ENCODE measurements around the gene CAMKV.

Gene CAMKV

GRCh38 chr3:49855662-49856061 lies 14.0 kb downstream of the CAMKV start:
- WGBS, result 70% methylated on average over 5 of the region's 5 CpGs
- Histone ChIP-seq H3K4me1 (ENCODE audit: control insufficient read depth, insufficient read depth, low read depth, low read length) (peaks cover 8% of the 10 kb centered on the region), H4K8ac (ENCODE audit: low read length) (no peak overlapping the region), H3K4ac (ENCODE audit: low read depth in 1 of 2, low read length in 2 of 2) (no peak overlapping the region), H3K36me3 (ENCODE audit: control insufficient read depth in 1 of 2, insufficient read depth in 2 of 2, low read depth in 1 of 2, low read length in 2 of 2) (peaks cover 0 to 2% of the 10 kb centered on the region in 2 experiments), H3K27ac (ENCODE audit: low read length, poor library complexity, severe bottlenecking) (no peak overlapping the region), H3K14ac (ENCODE audit: low read length in 2 of 2) (no peak overlapping the region), H3K4me2 (ENCODE audit: low read length, poor library complexity, severe bottlenecking) (peak overlapping the region; percentile 84), H2BK12ac (ENCODE audit: low read length in 2 of 2) (no peak overlapping the region), H3K79me1 (replicated peaks; ENCODE audit: low read length, poor library complexity, severe bottlenecking) (peaks cover 11% of the 10 kb centered on the region), H2AK5ac (ENCODE audit: low read length, severe bottlenecking) (no peak overlapping the region), H3K4me3 (ENCODE audit: insufficient read depth in 1 of 2, low read depth in 1 of 2, low read length in 2 of 2) (peak overlapping the region in 1 of 2 experiments; percentile 96), H3K18ac (ENCODE audit: low read depth in 1 of 2, low read length in 2 of 2) (no peak overlapping the region), H4K91ac (ENCODE audit: low read length) (no peak overlapping the region), H2BK5ac (ENCODE audit: low read depth, low read length, poor library complexity, severe bottlenecking) (no peak overlapping the region), H3K9me3 (ENCODE audit: control insufficient read depth, low read length) (no peaks in the 10 kb centered on the region), H2BK120ac (ENCODE audit: low read depth, low read length) (no peak overlapping the region), H3K23ac (ENCODE audit: low read length in 2 of 2) (no peak overlapping the region), H2BK15ac (ENCODE audit: low read depth, poor library complexity, severe bottlenecking) (no peak overlapping the region), H2AFZ (ENCODE audit: low read depth, low read length) (peak overlapping the region; percentile 85), H3K27me3 (ENCODE audit: control insufficient read depth in 1 of 2, insufficient read depth in 1 of 2, low read length in 2 of 2) (peaks cover 0 to 3% of the 10 kb centered on the region in 2 experiments), H3K9ac (ENCODE audit: low read length) (peak overlapping the region; percentile 79)
- DNase-seq, result no peak

- no peak for DNase-seq
- no peak overlapping the region for H3K4me2 ChIP-seq (ENCODE audit: low read length, poor library complexity, severe bottlenecking)
- H4K91ac ChIP-seq (ENCODE audit: low read length), result no peak overlapping the region
- no peak overlapping the region for H2BK120ac ChIP-seq (ENCODE audit: low read depth, low read length)
- no peak overlapping the region for H2BK5ac ChIP-seq (ENCODE audit: low read depth, low read length, poor library complexity, severe bottlenecking)
- no peak overlapping the region for H2AK5ac ChIP-seq (ENCODE audit: low read length, severe bottlenecking)
- H3K27ac ChIP-seq (ENCODE audit: low read length, poor library complexity, severe bottlenecking), result no peak overlapping the region
- peaks cover 6% of the 10 kb centered on the region for H3K4me1 ChIP-seq (ENCODE audit: control insufficient read depth, insufficient read depth, low read depth, low read length)
- no peak overlapping the region for H3K23ac ChIP-seq (ENCODE audit: low read length in 2 of 2)
- no peaks in the 10 kb centered on the region for H3K9me3 ChIP-seq (ENCODE audit: control insufficient read depth, low read length)
- H3K36me3 ChIP-seq (ENCODE audit: control insufficient read depth in 1 of 2, insufficient read depth in 2 of 2, low read depth in 1 of 2, low read length in 2 of 2), result peaks cover 16 to 20% of the 10 kb centered on the region in 2 experiments
- H3K14ac ChIP-seq (ENCODE audit: low read length in 2 of 2), result no peak overlapping the region
- H3K9ac ChIP-seq (ENCODE audit: low read length), result no peak overlapping the region
- H4K8ac ChIP-seq (ENCODE audit: low read length), result no peak overlapping the region
- H3K4ac ChIP-seq (ENCODE audit: low read depth in 1 of 2, low read length in 2 of 2), result no peak overlapping the region
- H2BK12ac ChIP-seq (ENCODE audit: low read length in 2 of 2), result no peak overlapping the region
- no peak overlapping the region for H2BK15ac ChIP-seq (ENCODE audit: low read depth, poor library complexity, severe bottlenecking)
- H3K18ac ChIP-seq (ENCODE audit: low read depth in 1 of 2, low read length in 2 of 2), result no peak overlapping the region
- 98% methylated on average over 3 of the region's 3 CpGs for WGBS
- no peaks in the 10 kb centered on the region for H3K27me3 ChIP-seq (ENCODE audit: control insufficient read depth in 1 of 2, insufficient read depth in 1 of 2, low read length in 2 of 2)
- H2AFZ ChIP-seq (ENCODE audit: low read depth, low read length), result no peak overlapping the region
- H3K4me3 ChIP-seq (ENCODE audit: insufficient read depth in 1 of 2, low read depth in 1 of 2, low read length in 2 of 2), result no peak overlapping the region
- H3K79me1 ChIP-seq (replicated peaks; ENCODE audit: low read length, poor library complexity, severe bottlenecking), result peaks cover 5% of the 10 kb centered on the region
Observed at GRCh38 chr3:49845694-49846093, 24.0 kb downstream of the CAMKV start.

GRCh38 chr3:49844464-49845183 lies 25.1 kb downstream of the CAMKV start:
- H3K23ac ChIP-seq (ENCODE audit: low read length in 2 of 2), result no peak overlapping the region
- H3K4me2 ChIP-seq (ENCODE audit: low read length, poor library complexity, severe bottlenecking), result no peak overlapping the region
- no peak overlapping the region for H2BK5ac ChIP-seq (ENCODE audit: low read depth, low read length, poor library complexity, severe bottlenecking)
- no peak overlapping the region for H2AFZ ChIP-seq (ENCODE audit: low read depth, low read length)
- H2BK15ac ChIP-seq (ENCODE audit: low read depth, poor library complexity, severe bottlenecking), result no peak overlapping the region
- no peak overlapping the region for H3K27ac ChIP-seq (ENCODE audit: low read length, poor library complexity, severe bottlenecking)
- H3K4me1 ChIP-seq (ENCODE audit: control insufficient read depth, insufficient read depth, low read depth, low read length), result peaks cover 6% of the 10 kb centered on the region
- no peak overlapping the region for H3K4ac ChIP-seq (ENCODE audit: low read depth in 1 of 2, low read length in 2 of 2)
- H2BK120ac ChIP-seq (ENCODE audit: low read depth, low read length), result no peak overlapping the region
- H3K4me3 ChIP-seq (ENCODE audit: insufficient read depth in 1 of 2, low read depth in 1 of 2, low read length in 2 of 2), result no peak overlapping the region
- no peak overlapping the region for H3K9ac ChIP-seq (ENCODE audit: low read length)
- H3K14ac ChIP-seq (ENCODE audit: low read length in 2 of 2), result no peak overlapping the region
- no peak for DNase-seq
- H2AK5ac ChIP-seq (ENCODE audit: low read length, severe bottlenecking), result no peak overlapping the region
- no peak overlapping the region for H3K18ac ChIP-seq (ENCODE audit: low read depth in 1 of 2, low read length in 2 of 2)
- peaks cover 18 to 20% of the 10 kb centered on the region in 2 experiments for H3K36me3 ChIP-seq (ENCODE audit: control insufficient read depth in 1 of 2, insufficient read depth in 2 of 2, low read depth in 1 of 2, low read length in 2 of 2)
- WGBS, result 94% methylated on average over 5 of the region's 5 CpGs
- no peak overlapping the region for H4K91ac ChIP-seq (ENCODE audit: low read length)
- H4K8ac ChIP-seq (ENCODE audit: low read length), result no peak overlapping the region
- peaks cover 5% of the 10 kb centered on the region for H3K79me1 ChIP-seq (replicated peaks; ENCODE audit: low read length, poor library complexity, severe bottlenecking)
- H3K27me3 ChIP-seq (ENCODE audit: control insufficient read depth in 1 of 2, insufficient read depth in 1 of 2, low read length in 2 of 2), result no peaks in the 10 kb centered on the region
- no peak overlapping the region for H2BK12ac ChIP-seq (ENCODE audit: low read length in 2 of 2)
- no peaks in the 10 kb centered on the region for H3K9me3 ChIP-seq (ENCODE audit: control insufficient read depth, low read length)

- no peak overlapping the region for H3K27ac ChIP-seq (ENCODE audit: low read length, poor library complexity, severe bottlenecking)
- WGBS, result 93% methylated on average over 3 of the region's 3 CpGs
- no peak overlapping the region for H2AK5ac ChIP-seq (ENCODE audit: low read length, severe bottlenecking)
- H2BK12ac ChIP-seq (ENCODE audit: low read length in 2 of 2), result no peak overlapping the region
- no peak overlapping the region for H3K4me2 ChIP-seq (ENCODE audit: low read length, poor library complexity, severe bottlenecking)
- H3K4ac ChIP-seq (ENCODE audit: low read depth in 1 of 2, low read length in 2 of 2), result no peak overlapping the region
- H3K9ac ChIP-seq (ENCODE audit: low read length), result no peak overlapping the region
- no peak overlapping the region for H3K18ac ChIP-seq (ENCODE audit: low read depth in 1 of 2, low read length in 2 of 2)
- H3K4me3 ChIP-seq (ENCODE audit: insufficient read depth in 1 of 2, low read depth in 1 of 2, low read length in 2 of 2), result no peak overlapping the region
- no peak overlapping the region for H4K91ac ChIP-seq (ENCODE audit: low read length)
- no peak overlapping the region for H2BK120ac ChIP-seq (ENCODE audit: low read depth, low read length)
- H2BK5ac ChIP-seq (ENCODE audit: low read depth, low read length, poor library complexity, severe bottlenecking), result no peak overlapping the region
- H3K9me3 ChIP-seq (ENCODE audit: control insufficient read depth, low read length), result no peaks in the 10 kb centered on the region
- peaks cover 20% of the 10 kb centered on the region in 2 experiments for H3K36me3 ChIP-seq (ENCODE audit: control insufficient read depth in 1 of 2, insufficient read depth in 2 of 2, low read depth in 1 of 2, low read length in 2 of 2)
- no peak for DNase-seq
- H3K14ac ChIP-seq (ENCODE audit: low read length in 2 of 2), result no peak overlapping the region
- H2AFZ ChIP-seq (ENCODE audit: low read depth, low read length), result no peak overlapping the region
- H3K23ac ChIP-seq (ENCODE audit: low read length in 2 of 2), result no peak overlapping the region
- H2BK15ac ChIP-seq (ENCODE audit: low read depth, poor library complexity, severe bottlenecking), result no peak overlapping the region
- no peak overlapping the region for H4K8ac ChIP-seq (ENCODE audit: low read length)
- H3K4me1 ChIP-seq (ENCODE audit: control insufficient read depth, insufficient read depth, low read depth, low read length), result peaks cover 6% of the 10 kb centered on the region
- H3K79me1 ChIP-seq (replicated peaks; ENCODE audit: low read length, poor library complexity, severe bottlenecking), result peaks cover 3% of the 10 kb centered on the region
- no peaks in the 10 kb centered on the region for H3K27me3 ChIP-seq (ENCODE audit: control insufficient read depth in 1 of 2, insufficient read depth in 1 of 2, low read length in 2 of 2)
Observed at GRCh38 chr3:49842843-49843517, 26.7 kb downstream of the CAMKV start.

Measured in mesenchymal stem cell (in vitro differentiated cells and primary cell).